Panc1 (cell line): ENCODE measurements around the gene ABCC8. TPM values are rescaled to one million over a fixed set of nuclear protein-coding genes. Genes with fewer than 3 reads are reported as not detected.

Source experiments
- ATAC-seq: fragments of 200-7000 bp; cut with Tn5 transposase; 2 replicates; pipeline ENCODE4 v1.9.1; 2020; ENCODE audit warnings: mild to moderate bottlenecking, moderate library complexity
- BruUV-seq: library from RNA; stranded (reverse); fragments of 400-500 nt; replicated peaks from 2 replicates; lab custom pipeline; 2021; lab: Mats Ljungman, UMichigan
- CTCF ChIA-PET: fragments of 300-600 bp; sonication (Branson Sonifier 250); formaldehyde crosslinking; loops from one replicate; lab custom pipeline; 2022; ENCODE audit warnings: antibody characterized with exemption; lab: Charles Lee
- POLR2A ChIA-PET: fragments of 300-600 bp; sonication (Branson Sonifier 250); formaldehyde crosslinking; loops from one replicate; lab custom pipeline; 2022; ENCODE audit warnings: antibody characterized with exemption; lab: Charles Lee
- DNase-seq: peaks from one replicate; pipeline ENCODE4 v3.0.0-alpha.2; 2010; ENCODE audit warnings: low read depth, low spot score
- H3K27ac ChIP-seq: 2 replicates; pipeline ENCODE4 v1.5.1; 2011; ENCODE audit warnings: mild to moderate bottlenecking, low read length, inconsistent platforms
- H3K27me3 ChIP-seq: fragments of 200-500 bp; sonication (Bioruptor generic); 2 replicates; pipeline ENCODE4 v1.6.0; 2014; ENCODE audit warnings: low read length, inconsistent platforms; ENCODE audit not compliant: control insufficient read depth, insufficient read depth
- H3K36me3 ChIP-seq: fragments of 200-500 bp; sonication (Bioruptor generic); 2 replicates; pipeline ENCODE4 v1.5.1; 2014; ENCODE audit warnings: inconsistent platforms, mild to moderate bottlenecking, low read length, moderate library complexity; ENCODE audit not compliant: control insufficient read depth, insufficient read depth
- H3K4me1 ChIP-seq: 2 replicates; pipeline ENCODE4 v1.5.1; 2011; ENCODE audit warnings: inconsistent platforms, mild to moderate bottlenecking, low read length, moderate library complexity; ENCODE audit not compliant: control insufficient read depth, insufficient read depth
- H3K4me3 ChIP-seq, 2 experiments: 2 replicates each; pipeline ENCODE4 v1.5.1; 2011 to 2012; ENCODE audit warnings: low read depth in 2 of 2, low read length in 2 of 2, mild to moderate bottlenecking in 2 of 2, inconsistent platforms in 1 of 2, moderate library complexity in 1 of 2
- H3K9me3 ChIP-seq: fragments of 200-500 bp; sonication (Bioruptor generic); 2 replicates; pipeline ENCODE4 v1.5.1; 2014; ENCODE audit warnings: low read depth, mild to moderate bottlenecking, inconsistent platforms, low read length, moderate library complexity; ENCODE audit not compliant: control insufficient read depth, insufficient read depth
- POLR2AphosphoS5 ChIP-seq: IDR thresholded peaks from 2 replicates; pipeline ENCODE4 v1.6.1; 2012; ENCODE audit warnings: mild to moderate bottlenecking, low read depth, low read length, moderate library complexity
- SIN3A ChIP-seq: IDR thresholded peaks from 2 replicates; pipeline ENCODE4 v1.6.1; 2012; ENCODE audit warnings: low read depth, mild to moderate bottlenecking, low read length, moderate library complexity, borderline replicate concordance; ENCODE audit not compliant: insufficient read depth
- TCF7L2 ChIP-seq: IDR thresholded peaks from 2 replicates; pipeline ENCODE4 v1.6.1; 2011; ENCODE audit warnings: mild to moderate bottlenecking, low read depth, low read length, inconsistent platforms
- in situ Hi-C: cut with HindIII; loops from 2 replicates; pipeline ENCODE4 v1.10.0; 2016; ENCODE audit warnings: low sequenced_read_pairs, low pct_unique_long_range_greater_than_20kb
- intact Hi-C: fragments of 100-400 bp; cut with micrococcal nuclease; formaldehyde crosslinking; loops from one replicate; pipeline ENCODE4 v1.10.0; 2022; ENCODE audit not compliant: unreplicated experiment
- total RNA-seq: library from RNA; stranded (reverse); gene quantifications from one replicate; pipeline ENCODE4 v1.2.1, GENCODE V29; 2021; ENCODE audit not compliant: unreplicated experiment
- TF ChIP-seq, protein P1 (sequence below): fragments of 450-650 bp; IDR thresholded peaks from 2 replicates; pipeline ENCODE4 v1.5.1; 2017; ENCODE audit warnings: mild to moderate bottlenecking
- TF ChIP-seq, protein P2 (sequence below), 2 experiments: IDR thresholded peaks; 2 replicates each; pipeline ENCODE4 v1.6.1; 2011 to 2012; ENCODE audit warnings: low read depth in 2 of 2, control low read depth in 1 of 2, low read length in 1 of 2, mild to moderate bottlenecking in 1 of 2, moderate library complexity in 1 of 2; ENCODE audit not compliant: insufficient read depth in 1 of 2

ABCC8 gene
- total RNA-seq, 1 experiment from 2014 or later, result 0.18 TPM

DNA sequence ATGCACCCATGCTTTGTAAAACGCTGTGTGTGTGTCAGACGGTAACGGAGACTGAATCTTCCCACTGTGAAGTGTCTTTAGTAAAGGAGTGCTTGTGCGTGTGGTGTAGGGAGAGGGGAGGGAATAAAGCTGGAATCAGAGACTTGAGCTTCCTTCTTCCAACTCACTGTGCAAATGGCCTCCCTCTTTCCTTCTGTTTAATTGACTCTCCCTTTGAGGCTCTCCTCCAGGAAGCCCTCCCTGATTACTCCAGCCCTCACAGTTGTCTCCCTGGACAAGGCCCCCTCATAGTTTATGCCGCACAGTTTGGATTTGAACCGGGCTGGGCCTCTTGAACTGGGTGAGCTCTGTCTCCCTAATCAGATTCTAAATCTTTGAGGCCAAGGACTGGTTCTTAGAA, 65.2 kb downstream of the ABCC8 start:
- Histone ChIP-seq H3K27ac (no peak overlapping the region), H3K4me1 (no peaks in the 10 kb centered on the region), H3K27me3 (peaks cover 2% of the 10 kb centered on the region; the same call in 1 of the 2 replicates), H3K4me3 (no peak overlapping the region), H3K36me3 (no peaks in the 10 kb centered on the region), H3K9me3 (no peaks in the 10 kb centered on the region)
- ATAC-seq (no peak), DNase-seq (no peak)
- no peak for TF ChIP-seq SIN3A
- TF ChIP-seq, protein P1, sequence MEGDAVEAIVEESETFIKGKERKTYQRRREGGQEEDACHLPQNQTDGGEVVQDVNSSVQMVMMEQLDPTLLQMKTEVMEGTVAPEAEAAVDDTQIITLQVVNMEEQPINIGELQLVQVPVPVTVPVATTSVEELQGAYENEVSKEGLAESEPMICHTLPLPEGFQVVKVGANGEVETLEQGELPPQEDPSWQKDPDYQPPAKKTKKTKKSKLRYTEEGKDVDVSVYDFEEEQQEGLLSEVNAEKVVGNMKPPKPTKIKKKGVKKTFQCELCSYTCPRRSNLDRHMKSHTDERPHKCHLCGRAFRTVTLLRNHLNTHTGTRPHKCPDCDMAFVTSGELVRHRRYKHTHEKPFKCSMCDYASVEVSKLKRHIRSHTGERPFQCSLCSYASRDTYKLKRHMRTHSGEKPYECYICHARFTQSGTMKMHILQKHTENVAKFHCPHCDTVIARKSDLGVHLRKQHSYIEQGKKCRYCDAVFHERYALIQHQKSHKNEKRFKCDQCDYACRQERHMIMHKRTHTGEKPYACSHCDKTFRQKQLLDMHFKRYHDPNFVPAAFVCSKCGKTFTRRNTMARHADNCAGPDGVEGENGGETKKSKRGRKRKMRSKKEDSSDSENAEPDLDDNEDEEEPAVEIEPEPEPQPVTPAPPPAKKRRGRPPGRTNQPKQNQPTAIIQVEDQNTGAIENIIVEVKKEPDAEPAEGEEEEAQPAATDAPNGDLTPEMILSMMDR, result no peak
- TF ChIP-seq, protein P2, sequence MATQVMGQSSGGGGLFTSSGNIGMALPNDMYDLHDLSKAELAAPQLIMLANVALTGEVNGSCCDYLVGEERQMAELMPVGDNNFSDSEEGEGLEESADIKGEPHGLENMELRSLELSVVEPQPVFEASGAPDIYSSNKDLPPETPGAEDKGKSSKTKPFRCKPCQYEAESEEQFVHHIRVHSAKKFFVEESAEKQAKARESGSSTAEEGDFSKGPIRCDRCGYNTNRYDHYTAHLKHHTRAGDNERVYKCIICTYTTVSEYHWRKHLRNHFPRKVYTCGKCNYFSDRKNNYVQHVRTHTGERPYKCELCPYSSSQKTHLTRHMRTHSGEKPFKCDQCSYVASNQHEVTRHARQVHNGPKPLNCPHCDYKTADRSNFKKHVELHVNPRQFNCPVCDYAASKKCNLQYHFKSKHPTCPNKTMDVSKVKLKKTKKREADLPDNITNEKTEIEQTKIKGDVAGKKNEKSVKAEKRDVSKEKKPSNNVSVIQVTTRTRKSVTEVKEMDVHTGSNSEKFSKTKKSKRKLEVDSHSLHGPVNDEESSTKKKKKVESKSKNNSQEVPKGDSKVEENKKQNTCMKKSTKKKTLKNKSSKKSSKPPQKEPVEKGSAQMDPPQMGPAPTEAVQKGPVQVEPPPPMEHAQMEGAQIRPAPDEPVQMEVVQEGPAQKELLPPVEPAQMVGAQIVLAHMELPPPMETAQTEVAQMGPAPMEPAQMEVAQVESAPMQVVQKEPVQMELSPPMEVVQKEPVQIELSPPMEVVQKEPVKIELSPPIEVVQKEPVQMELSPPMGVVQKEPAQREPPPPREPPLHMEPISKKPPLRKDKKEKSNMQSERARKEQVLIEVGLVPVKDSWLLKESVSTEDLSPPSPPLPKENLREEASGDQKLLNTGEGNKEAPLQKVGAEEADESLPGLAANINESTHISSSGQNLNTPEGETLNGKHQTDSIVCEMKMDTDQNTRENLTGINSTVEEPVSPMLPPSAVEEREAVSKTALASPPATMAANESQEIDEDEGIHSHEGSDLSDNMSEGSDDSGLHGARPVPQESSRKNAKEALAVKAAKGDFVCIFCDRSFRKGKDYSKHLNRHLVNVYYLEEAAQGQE (IDR thresholded peaks at IDR 0.05; ENCODE audit: insufficient read depth in 1 of 2, low read depth in 2 of 2, low read length in 1 of 2), result no peak
- TF ChIP-seq POLR2AphosphoS5, result no peak
- TF ChIP-seq TCF7L2, result no peak
- ChIA-PET POLR2A (interaction anchor here (0.6 kb wide), 1 partner anchor 34 kb away, joined by 4 read pairs; no protein-coding TSS in a partner anchor), CTCF (no interaction called here)
- no TSS peak for BruUV-seq
- intact Hi-C loops, result no loop called here
- in situ Hi-C loops, result no loop called here

DNA sequence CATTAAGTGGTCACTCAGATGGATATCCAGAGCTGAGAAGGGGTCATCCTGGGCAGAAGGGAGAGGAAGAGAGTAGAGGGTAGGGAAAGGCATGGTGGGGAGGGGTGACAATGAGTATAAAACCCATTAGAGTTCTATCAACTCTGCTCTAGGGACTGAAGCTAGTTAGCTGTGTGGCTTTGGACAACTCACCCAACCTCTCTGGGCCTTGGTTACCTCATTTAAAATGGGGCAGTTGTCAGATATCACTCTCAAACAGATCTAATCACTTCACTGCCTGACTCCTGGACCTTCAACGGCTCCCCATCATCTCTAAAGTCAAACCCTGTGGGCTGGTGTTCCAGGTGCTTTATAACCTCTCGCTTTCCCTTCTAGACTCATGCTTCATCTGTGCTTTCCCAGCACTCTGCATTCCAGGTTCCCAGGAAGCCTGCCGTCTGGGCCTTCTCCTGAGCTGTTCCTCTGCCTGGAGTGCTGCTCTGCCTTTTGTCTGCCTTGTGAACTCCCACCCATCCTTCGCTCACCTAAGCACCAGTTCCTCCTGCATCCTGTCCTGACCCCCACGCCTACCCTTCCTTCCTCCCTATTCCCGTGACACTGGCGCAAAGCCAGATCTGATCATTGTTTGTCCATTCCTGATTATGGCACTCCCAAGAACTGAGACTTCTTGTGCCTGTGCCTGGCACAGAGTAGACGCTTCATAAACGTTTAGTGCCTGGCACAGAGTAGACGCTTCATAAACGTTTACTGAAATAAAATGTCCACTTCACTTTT, 65.9 kb downstream of the ABCC8 start:
- in situ Hi-C loops, result no loop called here
- H3K27me3 ChIP-seq, result no peaks in the 10 kb centered on the region; the same call in 1 of the 2 replicates
- H3K4me3 ChIP-seq, result no peak overlapping the region
- H3K36me3 ChIP-seq, result no peaks in the 10 kb centered on the region
- 0 out of 2 replicates have a peak, but pooled peaks cover under 1% of the 10 kb centered on the region for H3K4me1 ChIP-seq
- H3K27ac ChIP-seq, result no peak overlapping the region
- CTCF ChIA-PET, result no interaction called here
- TF ChIP-seq POLR2AphosphoS5 (no peak), TCF7L2 (no peak), SIN3A (no peak)
- TF ChIP-seq, protein P2 (IDR thresholded peaks at IDR 0.05; ENCODE audit: insufficient read depth in 1 of 2, low read depth in 2 of 2, low read length in 1 of 2), result no peak
- TF ChIP-seq, protein P1, result no peak
- no peak for ATAC-seq
- intact Hi-C loops, result no loop called here
- BruUV-seq, result no TSS peak
- POLR2A ChIA-PET, result no interaction called here
- no peak for DNase-seq
- H3K9me3 ChIP-seq, result no peaks in the 10 kb centered on the region
